SK-N-MC (cell line): ENCODE results near the gene B4GALNT4.
"Not testable (repeated sequence)": the region's sequence is repeated elsewhere in the genome, so short reads cannot be mapped to it uniquely, and the experiment has no call there.

Experiments
- DNase-seq: peaks from one replicate; pipeline ENCODE4 v3.0.0-alpha.2; 2011; ENCODE audit warnings: low read depth, low spot score
- H3K27ac ChIP-seq: fragments of 200-600 bp; sonication (generic); 2 replicates; pipeline ENCODE4 v1.5.1; 2016; ENCODE audit warnings: mixed run types
- H3K36me3 ChIP-seq: fragments of 200-600 bp; sonication (generic); 2 replicates; pipeline ENCODE4 v1.6.1; 2017; ENCODE audit warnings: antibody characterized with exemption, low read length, mixed read lengths; ENCODE audit not compliant: insufficient read depth
- H3K4me3 ChIP-seq: fragments of 200-600 bp; sonication (generic); 2 replicates; pipeline ENCODE4 v1.5.1; 2016
- H3K9ac ChIP-seq: fragments of 200-600 bp; sonication (generic); 2 replicates; pipeline ENCODE4 v1.8.0; 2017; ENCODE audit warnings: mixed run types, mixed read lengths; ENCODE audit not compliant: insufficient read length
- H3K9me3 ChIP-seq: fragments of 200-600 bp; sonication (generic); 2 replicates; pipeline ENCODE4 v1.6.1; 2017; ENCODE audit warnings: low read depth, mild to moderate bottlenecking, antibody characterized with exemption, low read length, moderate library complexity, mixed read lengths
- EZH2 ChIP-seq: fragments of 200-600 bp; sonication (generic); IDR thresholded peaks from one replicate; pipeline ENCODE4 v1.6.1; 2017; ENCODE audit warnings: antibody characterized with exemption
- FOXP2 ChIP-seq: optimal IDR thresholded peaks from 2 replicates; pipeline ENCODE3; 2011; ENCODE audit warnings: mild to moderate bottlenecking, moderate library complexity; ENCODE audit not compliant: insufficient read depth; ENCODE audit errors: extremely low read length, control extremely low read depth
- POLR2AphosphoS5 ChIP-seq: IDR thresholded peaks from 2 replicates; pipeline ENCODE4 v1.6.1; 2012; ENCODE audit warnings: mild to moderate bottlenecking, low read depth, low read length, borderline replicate concordance

Gene B4GALNT4

DNA sequence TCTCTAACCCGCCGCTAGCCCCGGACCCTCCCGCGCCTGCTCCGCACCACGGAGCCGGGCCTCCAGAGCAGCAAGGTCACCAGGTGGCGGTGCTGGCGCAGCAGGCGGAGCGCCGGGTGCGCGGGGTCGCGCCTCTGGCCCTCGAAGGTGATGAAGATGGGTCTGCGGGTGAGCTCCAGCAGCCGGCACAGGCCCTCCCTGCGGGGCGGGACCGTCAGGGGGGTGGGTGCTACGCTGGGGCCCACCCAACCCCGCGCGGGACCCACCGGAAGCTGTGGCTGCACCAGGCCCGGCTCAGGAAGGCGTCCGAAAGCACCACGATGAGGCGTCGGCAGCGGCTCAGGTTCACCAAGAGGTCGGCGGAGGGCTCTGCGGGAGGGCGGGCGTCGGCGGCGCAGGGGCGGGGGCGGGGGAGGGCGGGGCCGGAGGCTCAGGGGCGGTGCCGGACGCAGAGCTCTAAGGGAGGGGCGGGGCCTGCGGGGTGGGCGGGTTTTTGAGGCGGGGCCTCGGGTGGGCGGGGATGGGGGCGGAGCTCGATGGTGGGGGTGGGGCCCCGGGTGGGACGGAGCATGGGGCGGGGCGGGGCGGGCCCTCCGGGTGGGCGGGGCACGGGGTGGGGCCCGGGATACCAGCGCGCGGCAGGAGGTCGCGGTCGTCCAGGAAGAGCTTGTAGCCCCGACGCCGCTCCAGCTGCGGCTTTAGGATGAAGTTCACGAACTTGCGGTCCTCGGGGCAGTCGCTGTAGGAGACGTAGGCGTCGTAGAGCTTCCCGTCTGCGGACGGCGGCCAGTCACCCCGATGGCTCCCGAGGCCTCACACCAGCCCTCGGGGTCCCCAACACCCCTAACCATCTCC, 37.7 kb downstream of the B4GALNT4 start:
- peak overlapping the region; percentile 80 for H3K4me3 ChIP-seq
- no peaks in the 10 kb centered on the region for H3K36me3 ChIP-seq
- peak; percentile 24 for DNase-seq
- no peak for TF ChIP-seq EZH2
- no peak for TF ChIP-seq FOXP2
- no peak for TF ChIP-seq POLR2AphosphoS5
- H3K9me3 ChIP-seq, result no peaks in the 10 kb centered on the region
- H3K27ac ChIP-seq, result no peak overlapping the region
- no peak overlapping the region for H3K9ac ChIP-seq

DNA sequence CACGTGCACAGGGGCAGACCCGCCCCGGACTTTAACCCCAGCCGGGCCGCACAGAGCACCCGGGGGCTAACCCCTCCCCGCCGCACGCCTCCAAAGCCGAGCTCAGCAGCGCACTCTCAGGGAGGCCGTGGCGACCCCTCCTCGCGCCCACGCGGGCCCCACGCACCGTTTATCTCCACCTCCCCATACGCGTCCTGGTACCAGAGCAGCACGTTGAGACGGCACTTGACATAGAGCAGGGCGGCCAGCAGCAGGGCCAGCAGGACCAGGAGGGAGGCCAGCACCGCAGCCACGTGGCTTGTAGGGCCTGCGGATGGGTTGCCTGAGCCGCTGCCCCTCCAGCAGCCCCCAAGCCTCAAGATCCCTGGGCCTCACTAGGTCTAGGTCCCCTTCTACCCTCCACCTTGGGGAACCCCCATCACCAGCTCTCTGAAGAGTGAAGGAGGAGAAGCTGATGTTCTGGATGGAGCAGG, 38.4 kb downstream of the B4GALNT4 start:
- H3K9ac ChIP-seq, result no peak overlapping the region
- H3K36me3 ChIP-seq, result no peaks in the 10 kb centered on the region
- no peak for DNase-seq
- H3K4me3 ChIP-seq, result peak overlapping the region; percentile 40; the same call in 1 of the 2 replicates
- H3K27ac ChIP-seq, result no peak overlapping the region
- H3K9me3 ChIP-seq, result no peaks in the 10 kb centered on the region
- TF ChIP-seq FOXP2, result no peak
- TF ChIP-seq POLR2AphosphoS5, result no peak
- no peak for TF ChIP-seq EZH2

DNA sequence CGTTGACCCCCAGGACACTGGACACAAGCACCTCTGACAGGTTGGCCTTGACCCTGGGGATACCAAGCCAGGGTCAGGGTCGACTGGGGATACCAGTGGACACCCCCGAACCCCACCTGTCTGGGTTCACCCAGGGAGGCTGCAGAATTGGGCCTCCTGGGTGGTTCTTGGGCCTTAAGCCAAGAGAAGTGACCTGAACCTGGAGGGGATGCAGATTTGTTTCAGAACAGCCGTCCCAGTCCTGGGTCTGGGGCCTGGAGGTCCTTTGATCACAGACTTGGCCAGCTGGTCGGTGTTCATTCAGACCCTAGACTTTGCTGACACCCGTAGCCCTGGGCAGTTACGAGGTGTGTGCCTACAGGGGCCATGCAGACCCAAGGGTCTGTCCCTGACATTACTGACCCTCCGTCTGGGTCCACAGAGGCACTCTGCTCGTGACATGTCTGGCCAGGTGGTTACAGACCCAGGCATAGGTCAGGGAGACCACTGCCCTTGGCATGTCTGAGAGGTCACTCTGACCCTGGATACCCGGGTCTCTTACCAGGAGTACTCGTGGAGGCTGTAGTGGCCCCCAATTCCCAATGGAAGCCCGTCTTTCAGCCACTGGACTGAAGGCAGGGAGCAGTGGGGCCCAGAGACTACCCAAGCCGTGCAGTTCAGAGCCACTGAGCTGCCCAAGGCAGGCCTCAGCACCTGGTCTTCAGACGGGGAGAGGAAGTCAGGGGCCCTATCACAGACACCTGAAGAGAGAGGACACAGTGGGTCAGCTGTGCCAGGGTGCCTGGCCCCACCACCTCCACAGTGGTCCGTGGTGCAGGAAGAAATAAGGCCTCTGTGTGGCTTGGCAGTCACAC, 39.1 kb downstream of the B4GALNT4 start:
- Histone ChIP-seq H3K36me3 (no peaks in the 10 kb centered on the region), H3K9me3 (no peaks in the 10 kb centered on the region), H3K27ac (no peak overlapping the region), H3K9ac (no peak overlapping the region), H3K4me3 (no peak overlapping the region)
- no peak for TF ChIP-seq EZH2
- no peak for TF ChIP-seq POLR2AphosphoS5
- TF ChIP-seq FOXP2, result no peak
- DNase-seq, result no peak

DNA sequence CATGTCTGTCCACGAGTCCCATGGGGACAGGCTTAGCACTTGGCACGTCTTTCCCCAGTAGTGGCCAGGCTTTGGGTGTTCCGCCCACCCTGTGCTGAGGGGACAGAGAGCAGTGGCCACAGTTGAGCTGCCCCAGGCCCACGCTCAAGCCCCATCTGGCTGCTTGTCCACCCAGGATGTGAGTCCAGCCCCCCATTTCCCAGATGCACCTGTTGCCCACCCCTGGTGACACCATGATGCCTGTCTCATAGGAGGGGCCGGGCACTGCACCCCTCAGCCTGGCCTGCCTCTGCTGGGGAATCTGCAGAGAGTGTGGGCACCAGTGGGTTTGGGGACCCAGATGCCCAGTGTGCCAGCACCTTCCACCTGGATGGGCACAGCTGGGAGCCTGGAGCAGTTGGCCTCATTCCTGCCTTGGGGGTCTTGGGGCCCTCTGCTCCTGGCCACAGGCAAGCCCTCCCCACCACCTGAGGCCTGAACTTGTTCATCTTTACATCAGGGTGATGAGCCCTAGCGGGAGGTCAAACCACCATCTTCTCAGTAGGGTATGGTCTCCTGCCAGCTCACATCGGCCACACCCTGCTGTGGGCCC, 39.8 kb downstream of the B4GALNT4 start:
- DNase-seq, result no peak
- no peaks in the 10 kb centered on the region for H3K36me3 ChIP-seq
- no peak overlapping the region for H3K27ac ChIP-seq
- no peaks in the 10 kb centered on the region for H3K9me3 ChIP-seq
- no peak overlapping the region for H3K4me3 ChIP-seq
- no peak overlapping the region for H3K9ac ChIP-seq
- TF ChIP-seq POLR2AphosphoS5, result no peak
- no peak for TF ChIP-seq FOXP2
- TF ChIP-seq EZH2, result no peak

DNA sequence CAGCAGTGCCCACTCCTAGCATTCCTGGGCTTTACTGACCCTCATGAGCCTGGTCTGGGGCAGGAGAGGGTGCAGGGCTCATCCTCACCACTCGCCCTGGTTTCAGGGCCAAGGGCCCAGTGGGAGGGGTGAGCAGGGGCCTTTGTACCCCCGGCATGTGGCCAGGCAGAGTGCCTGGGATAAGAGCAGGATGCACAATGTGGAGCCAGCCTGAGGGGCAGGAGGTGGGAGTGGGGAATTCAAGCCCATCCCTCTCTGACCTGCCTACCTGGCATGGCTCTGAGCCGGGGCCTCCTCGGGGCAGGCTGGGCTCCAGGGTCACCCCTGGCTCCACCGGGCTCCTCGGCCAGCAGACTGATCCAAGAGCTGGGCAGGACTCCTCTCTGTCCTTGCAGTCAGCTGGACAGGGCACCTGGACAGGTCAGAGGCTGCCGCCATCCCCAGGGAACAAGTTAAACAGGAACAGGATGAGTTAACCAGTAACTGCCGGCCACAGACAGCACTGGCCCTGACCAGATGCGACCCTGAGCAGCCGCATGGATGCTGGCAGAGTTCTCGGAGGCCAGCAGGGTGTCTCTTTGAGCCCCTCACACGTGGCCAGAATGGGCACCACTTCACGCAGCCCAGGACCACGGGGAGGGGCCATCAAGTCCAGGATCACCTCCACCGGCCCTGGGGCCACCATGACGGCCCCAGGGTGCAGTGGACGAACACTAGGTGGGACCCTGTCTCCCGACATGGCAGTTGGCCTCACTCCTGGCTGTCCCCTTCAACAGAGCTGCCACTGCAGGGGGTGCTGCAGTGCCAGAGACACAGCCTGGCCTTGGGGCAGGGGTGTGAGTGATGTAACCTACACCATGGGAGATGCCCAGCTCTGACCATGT, 40.5 kb downstream of the B4GALNT4 start:
- no peaks in the 10 kb centered on the region for H3K9me3 ChIP-seq
- H3K27ac ChIP-seq, result no peak overlapping the region
- DNase-seq, result no peak
- TF ChIP-seq FOXP2 (no peak), POLR2AphosphoS5 (no peak), EZH2 (no peak)
- no peaks in the 10 kb centered on the region for H3K36me3 ChIP-seq
- H3K4me3 ChIP-seq, result no peak overlapping the region
- no peak overlapping the region for H3K9ac ChIP-seq

DNA sequence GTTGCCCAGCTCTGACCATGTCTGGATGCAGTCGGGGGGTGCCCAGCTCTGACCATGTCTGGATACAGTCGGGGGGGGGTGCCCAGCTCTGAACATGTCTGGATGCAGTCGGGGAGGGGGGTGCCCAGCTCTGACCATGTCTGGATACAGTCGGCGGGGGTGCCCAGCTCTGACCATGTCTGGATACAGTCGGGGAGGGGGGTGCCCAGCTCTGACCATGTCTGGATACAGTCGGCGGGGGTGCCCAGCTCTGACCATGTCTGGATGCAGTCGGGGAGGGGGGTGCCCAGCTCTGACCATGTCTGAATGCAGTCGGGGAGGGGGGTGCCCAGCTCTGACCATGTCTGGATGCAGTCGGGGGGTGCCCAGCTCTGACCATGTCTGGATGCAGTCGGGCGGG, 41.4 kb downstream of the B4GALNT4 start:
- not testable (repeated sequence) for H3K4me3 ChIP-seq, H3K27ac ChIP-seq, DNase-seq, H3K9me3 ChIP-seq, H3K9ac ChIP-seq, H3K36me3 ChIP-seq

DNA sequence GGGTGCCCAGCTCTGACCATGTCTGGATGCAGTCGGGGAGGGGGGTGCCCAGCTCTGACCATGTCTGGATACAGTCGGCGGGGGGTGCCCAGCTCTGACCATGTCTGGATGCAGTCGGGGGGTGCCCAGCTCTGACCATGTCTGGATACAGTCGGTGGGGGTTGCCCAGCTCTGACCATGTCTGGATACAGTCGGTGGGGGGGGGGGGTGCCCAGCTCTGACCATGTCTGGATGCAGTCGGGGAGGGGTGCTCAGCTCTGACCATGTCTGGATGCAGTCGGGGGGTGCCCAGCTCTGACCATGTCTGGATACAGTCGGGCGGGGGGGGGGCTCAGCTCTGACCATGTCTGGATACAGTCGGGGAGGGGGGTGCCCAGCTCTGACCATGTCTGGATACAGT, 42.2 kb downstream of the B4GALNT4 start:
- not testable (repeated sequence) for H3K9ac ChIP-seq, DNase-seq, H3K27ac ChIP-seq, H3K4me3 ChIP-seq, H3K36me3 ChIP-seq, H3K9me3 ChIP-seq

DNA sequence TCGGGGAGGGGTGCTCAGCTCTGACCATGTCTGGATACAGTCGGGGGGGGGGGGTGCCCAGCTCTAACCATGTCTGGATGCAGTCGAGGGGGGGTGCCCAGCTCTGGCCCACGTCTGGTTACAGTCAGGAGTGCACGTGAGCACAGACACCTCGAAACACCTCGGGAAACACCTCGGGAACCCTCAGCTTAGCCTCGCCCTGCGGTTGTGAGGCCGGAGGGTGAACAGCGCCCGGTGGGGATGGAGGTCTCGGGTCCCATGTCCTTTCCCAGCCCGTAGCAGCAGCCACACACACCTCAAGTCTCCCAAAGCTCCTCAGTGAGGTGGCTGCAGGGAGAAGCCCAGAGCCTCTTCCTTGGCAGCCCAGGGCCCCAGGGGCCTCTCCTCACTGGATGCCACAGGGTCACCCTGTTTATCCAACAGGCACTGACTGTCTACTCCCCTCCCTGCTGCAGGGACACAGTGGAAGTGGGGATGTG, 43.4 kb downstream of the B4GALNT4 start:
- Histone ChIP-seq H3K27ac (no peak overlapping the region), H3K9me3 (no peaks in the 10 kb centered on the region), H3K4me3 (no peak overlapping the region), H3K9ac (no peak overlapping the region), H3K36me3 (no peaks in the 10 kb centered on the region)
- TF ChIP-seq FOXP2, result no peak
- no peak for TF ChIP-seq POLR2AphosphoS5
- TF ChIP-seq EZH2, result no peak
- no peak for DNase-seq
